Lower leg skin (tissue), 3 donors: ENCODE measurements around the gene NOL4L.

Experiments used
- POLR2A ChIP-seq, 2 donors: fragments of 450-650 bp; IDR thresholded peaks; one replicate each; pipeline ENCODE4 v1.6.1; 2016 to 2017; ENCODE audit warnings: antibody characterized with exemption in 2 of 2, mild to moderate bottlenecking in 1 of 2, moderate library complexity in 1 of 2
- TF ChIP-seq, protein P1 (sequence below), 3 donors: fragments of 450-650 bp; IDR thresholded peaks; one replicate each; pipeline ENCODE4 v1.5.1; 2016; ENCODE audit warnings: antibody characterized with exemption in 3 of 3, mild to moderate bottlenecking in 3 of 3, moderate library complexity in 2 of 3

DNA sequence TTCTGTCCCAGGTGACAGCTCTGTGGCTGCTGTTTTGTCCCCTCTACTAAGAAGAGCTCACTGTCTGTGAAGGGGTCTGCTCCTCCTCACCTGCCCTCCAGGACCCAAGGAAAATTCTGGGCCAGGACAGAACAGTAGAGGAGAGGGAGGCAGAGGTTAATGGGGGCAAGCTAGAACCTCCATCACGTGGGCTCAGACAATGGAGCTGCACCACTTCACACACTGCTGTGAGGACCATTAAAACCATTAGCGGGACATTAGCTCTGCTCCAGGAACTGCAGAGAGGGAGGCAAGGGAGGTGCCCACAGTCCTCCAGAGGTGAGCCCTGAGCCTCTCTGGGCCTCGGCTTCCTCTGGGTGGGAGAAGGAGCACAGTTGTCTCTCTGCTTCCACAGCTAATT lies 78.4 kb downstream of the NOL4L start:
- TF ChIP-seq POLR2A (IDR thresholded peaks at IDR 0.05), result no peak
- TF ChIP-seq, protein P1, sequence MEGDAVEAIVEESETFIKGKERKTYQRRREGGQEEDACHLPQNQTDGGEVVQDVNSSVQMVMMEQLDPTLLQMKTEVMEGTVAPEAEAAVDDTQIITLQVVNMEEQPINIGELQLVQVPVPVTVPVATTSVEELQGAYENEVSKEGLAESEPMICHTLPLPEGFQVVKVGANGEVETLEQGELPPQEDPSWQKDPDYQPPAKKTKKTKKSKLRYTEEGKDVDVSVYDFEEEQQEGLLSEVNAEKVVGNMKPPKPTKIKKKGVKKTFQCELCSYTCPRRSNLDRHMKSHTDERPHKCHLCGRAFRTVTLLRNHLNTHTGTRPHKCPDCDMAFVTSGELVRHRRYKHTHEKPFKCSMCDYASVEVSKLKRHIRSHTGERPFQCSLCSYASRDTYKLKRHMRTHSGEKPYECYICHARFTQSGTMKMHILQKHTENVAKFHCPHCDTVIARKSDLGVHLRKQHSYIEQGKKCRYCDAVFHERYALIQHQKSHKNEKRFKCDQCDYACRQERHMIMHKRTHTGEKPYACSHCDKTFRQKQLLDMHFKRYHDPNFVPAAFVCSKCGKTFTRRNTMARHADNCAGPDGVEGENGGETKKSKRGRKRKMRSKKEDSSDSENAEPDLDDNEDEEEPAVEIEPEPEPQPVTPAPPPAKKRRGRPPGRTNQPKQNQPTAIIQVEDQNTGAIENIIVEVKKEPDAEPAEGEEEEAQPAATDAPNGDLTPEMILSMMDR (IDR thresholded peaks at IDR 0.05), result no peak
